HEK293 (cell line): Measurements from ENCODE around the gene USP6NL.

Experiments
- BCL11B ChIP-seq: fragments of 450-650 bp; formaldehyde crosslinking; IDR thresholded peaks from 2 replicates; pipeline ENCODE4 v1.5.1; 2016; ENCODE audit warnings: low read depth, missing biosample characterization, missing genetic modification characterization
- SALL2 ChIP-seq: fragments of 450-650 bp; formaldehyde crosslinking; IDR thresholded peaks from 2 replicates; pipeline ENCODE4 v1.5.0; 2017; ENCODE audit warnings: missing biosample characterization, mild to moderate bottlenecking, missing genetic modification characterization, borderline replicate concordance
- SP2 ChIP-seq: fragments of 450-650 bp; formaldehyde crosslinking; IDR thresholded peaks from 2 replicates; pipeline ENCODE4 v1.5.1; 2016; ENCODE audit warnings: missing biosample characterization, missing genetic modification characterization
- ZNF776 ChIP-seq: fragments of 450-650 bp; formaldehyde crosslinking; IDR thresholded peaks from 2 replicates; pipeline ENCODE4 v1.5.0; 2017; ENCODE audit warnings: missing biosample characterization, missing genetic modification characterization, borderline replicate concordance
- TF ChIP-seq, protein P1 (sequence below): fragments of 450-650 bp; formaldehyde crosslinking; IDR thresholded peaks from 2 replicates; pipeline ENCODE4 v1.5.1; 2016; ENCODE audit warnings: missing biosample characterization, missing genetic modification characterization
- TF ChIP-seq, protein P2 (sequence below): fragments of 450-650 bp; formaldehyde crosslinking; IDR thresholded peaks from 2 replicates; pipeline ENCODE4 v1.5.1; 2016; ENCODE audit warnings: missing biosample characterization, missing genetic modification characterization, low read depth
- TF ChIP-seq, protein P3 (sequence below): fragments of 450-650 bp; formaldehyde crosslinking; IDR thresholded peaks from 2 replicates; pipeline ENCODE4 v1.5.1; 2016; ENCODE audit warnings: missing biosample characterization, missing genetic modification characterization

DNA sequence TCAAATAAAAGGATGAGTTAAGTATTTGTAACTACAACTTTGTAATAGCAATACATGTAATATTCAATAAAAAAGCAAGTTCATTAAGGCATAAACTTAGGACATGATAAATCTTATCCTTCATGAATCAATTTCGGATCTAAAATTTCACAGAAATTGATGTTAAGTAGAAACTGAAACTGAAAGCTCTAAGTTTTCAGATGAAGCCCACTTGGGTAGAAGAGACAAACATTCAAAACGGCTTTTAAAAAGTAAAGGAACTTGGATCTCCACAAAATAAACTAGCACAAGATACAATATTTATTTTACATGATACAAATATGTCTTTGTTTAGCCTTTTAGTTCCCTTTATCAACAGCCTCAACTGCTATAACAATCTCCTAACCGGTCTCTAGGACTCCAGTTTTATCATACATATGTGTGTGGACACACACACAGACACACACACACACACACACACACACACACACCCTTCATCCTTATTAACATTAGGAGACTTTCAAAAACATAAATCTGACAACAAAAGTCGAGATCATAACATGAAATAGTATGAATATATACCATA, 83.7 kb downstream of the USP6NL start:
- TF ChIP-seq, protein P1, sequence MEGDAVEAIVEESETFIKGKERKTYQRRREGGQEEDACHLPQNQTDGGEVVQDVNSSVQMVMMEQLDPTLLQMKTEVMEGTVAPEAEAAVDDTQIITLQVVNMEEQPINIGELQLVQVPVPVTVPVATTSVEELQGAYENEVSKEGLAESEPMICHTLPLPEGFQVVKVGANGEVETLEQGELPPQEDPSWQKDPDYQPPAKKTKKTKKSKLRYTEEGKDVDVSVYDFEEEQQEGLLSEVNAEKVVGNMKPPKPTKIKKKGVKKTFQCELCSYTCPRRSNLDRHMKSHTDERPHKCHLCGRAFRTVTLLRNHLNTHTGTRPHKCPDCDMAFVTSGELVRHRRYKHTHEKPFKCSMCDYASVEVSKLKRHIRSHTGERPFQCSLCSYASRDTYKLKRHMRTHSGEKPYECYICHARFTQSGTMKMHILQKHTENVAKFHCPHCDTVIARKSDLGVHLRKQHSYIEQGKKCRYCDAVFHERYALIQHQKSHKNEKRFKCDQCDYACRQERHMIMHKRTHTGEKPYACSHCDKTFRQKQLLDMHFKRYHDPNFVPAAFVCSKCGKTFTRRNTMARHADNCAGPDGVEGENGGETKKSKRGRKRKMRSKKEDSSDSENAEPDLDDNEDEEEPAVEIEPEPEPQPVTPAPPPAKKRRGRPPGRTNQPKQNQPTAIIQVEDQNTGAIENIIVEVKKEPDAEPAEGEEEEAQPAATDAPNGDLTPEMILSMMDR (tag by site-specific recombination): no peak
- TF ChIP-seq SALL2 (tag by site-specific recombination) (no peak), BCL11B (tag by site-specific recombination) (no peak), SP2 (tag by site-specific recombination) (no peak), ZNF776 (tag by site-specific recombination) (no peak)
- TF ChIP-seq, protein P2, sequence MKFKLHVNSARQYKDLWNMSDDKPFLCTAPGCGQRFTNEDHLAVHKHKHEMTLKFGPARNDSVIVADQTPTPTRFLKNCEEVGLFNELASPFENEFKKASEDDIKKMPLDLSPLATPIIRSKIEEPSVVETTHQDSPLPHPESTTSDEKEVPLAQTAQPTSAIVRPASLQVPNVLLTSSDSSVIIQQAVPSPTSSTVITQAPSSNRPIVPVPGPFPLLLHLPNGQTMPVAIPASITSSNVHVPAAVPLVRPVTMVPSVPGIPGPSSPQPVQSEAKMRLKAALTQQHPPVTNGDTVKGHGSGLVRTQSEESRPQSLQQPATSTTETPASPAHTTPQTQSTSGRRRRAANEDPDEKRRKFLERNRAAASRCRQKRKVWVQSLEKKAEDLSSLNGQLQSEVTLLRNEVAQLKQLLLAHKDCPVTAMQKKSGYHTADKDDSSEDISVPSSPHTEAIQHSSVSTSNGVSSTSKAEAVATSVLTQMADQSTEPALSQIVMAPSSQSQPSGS (tag by site-specific recombination): no peak
- TF ChIP-seq, protein P3, sequence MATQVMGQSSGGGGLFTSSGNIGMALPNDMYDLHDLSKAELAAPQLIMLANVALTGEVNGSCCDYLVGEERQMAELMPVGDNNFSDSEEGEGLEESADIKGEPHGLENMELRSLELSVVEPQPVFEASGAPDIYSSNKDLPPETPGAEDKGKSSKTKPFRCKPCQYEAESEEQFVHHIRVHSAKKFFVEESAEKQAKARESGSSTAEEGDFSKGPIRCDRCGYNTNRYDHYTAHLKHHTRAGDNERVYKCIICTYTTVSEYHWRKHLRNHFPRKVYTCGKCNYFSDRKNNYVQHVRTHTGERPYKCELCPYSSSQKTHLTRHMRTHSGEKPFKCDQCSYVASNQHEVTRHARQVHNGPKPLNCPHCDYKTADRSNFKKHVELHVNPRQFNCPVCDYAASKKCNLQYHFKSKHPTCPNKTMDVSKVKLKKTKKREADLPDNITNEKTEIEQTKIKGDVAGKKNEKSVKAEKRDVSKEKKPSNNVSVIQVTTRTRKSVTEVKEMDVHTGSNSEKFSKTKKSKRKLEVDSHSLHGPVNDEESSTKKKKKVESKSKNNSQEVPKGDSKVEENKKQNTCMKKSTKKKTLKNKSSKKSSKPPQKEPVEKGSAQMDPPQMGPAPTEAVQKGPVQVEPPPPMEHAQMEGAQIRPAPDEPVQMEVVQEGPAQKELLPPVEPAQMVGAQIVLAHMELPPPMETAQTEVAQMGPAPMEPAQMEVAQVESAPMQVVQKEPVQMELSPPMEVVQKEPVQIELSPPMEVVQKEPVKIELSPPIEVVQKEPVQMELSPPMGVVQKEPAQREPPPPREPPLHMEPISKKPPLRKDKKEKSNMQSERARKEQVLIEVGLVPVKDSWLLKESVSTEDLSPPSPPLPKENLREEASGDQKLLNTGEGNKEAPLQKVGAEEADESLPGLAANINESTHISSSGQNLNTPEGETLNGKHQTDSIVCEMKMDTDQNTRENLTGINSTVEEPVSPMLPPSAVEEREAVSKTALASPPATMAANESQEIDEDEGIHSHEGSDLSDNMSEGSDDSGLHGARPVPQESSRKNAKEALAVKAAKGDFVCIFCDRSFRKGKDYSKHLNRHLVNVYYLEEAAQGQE (tag by site-specific recombination): no peak
